Astrocyte of the spinal cord (primary cell): ENCODE data around the gene ST8SIA2.

Experiments used
- DNase-seq: peaks from one replicate; pipeline ENCODE4 v3.0.0; 2011; ENCODE audit warnings: low read depth, low spot score
- H3K4me3 ChIP-seq: 2 replicates; pipeline ENCODE4 v1.5.1; 2011; ENCODE audit warnings: low read depth, mild to moderate bottlenecking, low read length, moderate library complexity
- in situ Hi-C: cut with HindIII; loops from 2 replicates; pipeline ENCODE4 v1.10.0; 2017; ENCODE audit warnings: low sequenced_read_pairs
- TF ChIP-seq, protein P1 (sequence below): IDR thresholded peaks from 2 replicates; pipeline ENCODE4 v1.5.1; 2012; ENCODE audit warnings: low read depth, mild to moderate bottlenecking, low read length, inconsistent platforms

ST8SIA2 gene

DNA sequence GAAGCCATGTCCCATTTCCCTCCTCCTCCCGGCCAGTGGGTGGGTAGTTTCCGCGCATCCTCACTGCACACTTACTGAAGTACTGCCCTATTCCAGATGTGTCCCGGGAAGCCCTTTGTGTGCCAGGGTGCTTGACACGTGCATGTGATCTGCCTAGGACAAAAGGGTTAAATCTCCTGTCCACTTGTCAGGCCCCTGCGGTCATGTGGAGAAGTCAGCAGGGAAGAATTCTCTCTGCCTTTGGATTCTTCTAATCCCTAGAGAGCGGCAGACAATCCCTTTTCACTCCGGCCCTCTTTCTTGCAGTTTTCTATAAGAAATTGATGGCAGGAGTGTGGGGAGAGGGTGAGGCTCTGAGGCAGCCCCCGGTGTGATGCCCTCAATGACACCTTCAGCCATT lies 19.8 kb downstream of the ST8SIA2 start:
- in situ Hi-C loops, result no loop called here
- no peak for DNase-seq
- no peak overlapping the region for H3K4me3 ChIP-seq
- TF ChIP-seq, protein P1, sequence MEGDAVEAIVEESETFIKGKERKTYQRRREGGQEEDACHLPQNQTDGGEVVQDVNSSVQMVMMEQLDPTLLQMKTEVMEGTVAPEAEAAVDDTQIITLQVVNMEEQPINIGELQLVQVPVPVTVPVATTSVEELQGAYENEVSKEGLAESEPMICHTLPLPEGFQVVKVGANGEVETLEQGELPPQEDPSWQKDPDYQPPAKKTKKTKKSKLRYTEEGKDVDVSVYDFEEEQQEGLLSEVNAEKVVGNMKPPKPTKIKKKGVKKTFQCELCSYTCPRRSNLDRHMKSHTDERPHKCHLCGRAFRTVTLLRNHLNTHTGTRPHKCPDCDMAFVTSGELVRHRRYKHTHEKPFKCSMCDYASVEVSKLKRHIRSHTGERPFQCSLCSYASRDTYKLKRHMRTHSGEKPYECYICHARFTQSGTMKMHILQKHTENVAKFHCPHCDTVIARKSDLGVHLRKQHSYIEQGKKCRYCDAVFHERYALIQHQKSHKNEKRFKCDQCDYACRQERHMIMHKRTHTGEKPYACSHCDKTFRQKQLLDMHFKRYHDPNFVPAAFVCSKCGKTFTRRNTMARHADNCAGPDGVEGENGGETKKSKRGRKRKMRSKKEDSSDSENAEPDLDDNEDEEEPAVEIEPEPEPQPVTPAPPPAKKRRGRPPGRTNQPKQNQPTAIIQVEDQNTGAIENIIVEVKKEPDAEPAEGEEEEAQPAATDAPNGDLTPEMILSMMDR, result no peak

DNA sequence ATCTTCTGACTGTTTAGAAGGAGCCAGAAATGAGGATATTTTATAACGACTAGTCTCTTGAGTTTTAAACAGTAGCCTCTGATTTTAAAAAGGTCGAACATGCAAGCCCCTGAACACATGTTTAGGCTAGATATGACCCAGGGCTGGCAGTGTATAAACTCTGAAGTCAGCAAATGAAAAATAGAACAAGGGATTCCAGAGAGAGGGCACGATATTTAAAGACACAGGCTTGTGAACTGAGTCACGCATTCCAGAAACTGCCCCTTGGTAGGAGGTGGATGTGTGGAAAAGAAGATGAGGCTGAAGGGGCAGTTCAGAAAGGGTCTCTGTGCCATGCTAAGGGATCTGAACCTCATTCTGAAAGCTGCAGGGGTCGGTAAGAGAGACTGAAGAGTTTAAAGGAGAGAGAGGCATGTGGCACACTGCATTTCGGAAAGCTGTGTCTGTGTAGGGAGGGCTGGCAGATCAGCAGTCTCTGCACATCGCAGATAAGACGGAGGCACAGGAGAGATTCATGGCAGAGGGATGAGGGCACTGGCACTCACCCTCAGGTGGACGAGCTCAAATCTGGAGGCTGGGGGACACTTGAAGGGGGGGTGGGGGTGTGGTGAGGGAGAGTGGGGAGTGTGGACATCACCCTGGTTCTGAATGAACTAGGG lies 22.1 kb downstream of the ST8SIA2 start:
- no peak overlapping the region for H3K4me3 ChIP-seq
- no peak for DNase-seq
- TF ChIP-seq, protein P1, result no peak
- in situ Hi-C loops, result no loop called here

DNA sequence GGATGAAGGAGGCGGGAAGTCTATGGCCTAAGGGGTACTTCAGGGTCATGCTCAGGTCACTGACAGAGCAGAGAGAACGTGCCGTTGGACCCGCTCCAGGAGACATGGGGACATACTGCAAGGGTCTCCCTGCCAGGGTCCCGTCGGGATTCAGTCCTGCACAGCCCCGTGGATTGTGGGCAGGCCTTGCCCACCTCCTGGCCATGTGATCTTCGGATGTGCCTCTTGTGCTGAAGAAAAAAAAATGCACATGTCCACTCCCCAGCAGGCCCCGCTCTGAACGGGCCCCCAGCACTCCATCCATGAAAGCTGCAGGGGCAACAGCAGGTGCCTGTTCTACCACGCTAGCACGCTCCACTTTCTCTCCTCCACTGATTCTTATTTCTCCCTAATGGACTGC lies 22.9 kb downstream of the ST8SIA2 start:
- no peak overlapping the region for H3K4me3 ChIP-seq
- TF ChIP-seq, protein P1, result no peak
- no peak for DNase-seq
- in situ Hi-C loops, result no loop called here

DNA sequence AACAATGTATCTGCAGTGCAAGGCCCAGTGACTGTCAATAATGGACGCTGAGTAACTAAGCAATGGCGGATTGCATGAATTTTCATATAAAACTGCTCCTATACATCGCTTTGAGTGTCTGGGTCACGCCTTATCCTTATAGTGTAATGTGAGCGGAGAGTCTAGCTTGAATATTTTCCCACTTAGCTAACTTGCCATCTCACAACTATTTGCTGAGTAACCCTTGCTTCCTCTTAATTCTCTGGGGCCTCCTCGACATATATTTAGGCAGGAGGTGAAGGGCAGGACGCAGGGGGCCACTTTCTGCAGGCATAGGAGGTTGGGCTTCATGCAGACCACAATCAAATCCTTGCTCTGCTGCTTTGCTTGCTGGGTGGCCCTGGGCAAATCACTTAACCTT lies 24.0 kb downstream of the ST8SIA2 start:
- TF ChIP-seq, protein P1, result no peak
- in situ Hi-C loops, result no loop called here
- DNase-seq, result no peak
- no peak overlapping the region for H3K4me3 ChIP-seq

DNA sequence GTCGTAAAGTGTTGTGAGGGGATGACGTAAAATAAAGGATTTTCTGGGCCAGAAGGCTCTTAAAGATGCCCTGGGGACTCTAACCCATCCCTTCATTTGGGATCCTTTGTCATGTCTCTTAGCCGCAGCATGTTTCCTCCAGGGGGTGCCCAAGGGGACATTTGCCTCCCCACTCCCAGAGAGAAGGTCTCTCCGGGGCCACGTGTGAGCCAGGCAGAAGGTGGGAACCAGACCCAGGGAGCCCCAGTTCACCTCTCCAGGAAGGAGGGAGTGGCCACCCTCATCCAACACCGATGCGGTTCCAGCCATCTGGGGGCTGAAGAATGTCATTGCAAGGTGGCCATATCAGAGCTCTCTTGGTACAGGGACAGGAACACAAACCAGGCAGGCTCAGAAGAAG lies 25.2 kb downstream of the ST8SIA2 start:
- in situ Hi-C loops, result no loop called here
- H3K4me3 ChIP-seq, result no peak overlapping the region
- TF ChIP-seq, protein P1, result no peak
- no peak for DNase-seq

DNA sequence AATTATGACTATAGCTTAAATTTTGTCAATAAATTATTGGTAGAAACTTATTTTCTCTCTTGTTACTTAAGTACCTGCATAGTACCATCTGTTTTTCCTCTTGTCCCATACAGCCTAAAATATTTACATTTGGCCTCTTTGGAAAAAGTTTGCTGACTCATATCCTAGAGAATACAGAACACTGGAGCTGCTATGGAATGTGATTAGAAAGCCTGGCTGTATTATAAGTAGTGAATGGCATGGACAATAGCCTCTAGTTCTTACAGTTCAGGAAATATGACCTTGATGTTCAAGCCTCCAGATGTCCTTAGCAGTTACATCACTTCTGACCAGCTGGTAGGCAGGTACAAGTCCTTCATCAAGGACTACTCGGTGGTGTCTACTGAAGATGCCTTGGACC lies 28.3 kb downstream of the ST8SIA2 start:
- no peak overlapping the region for H3K4me3 ChIP-seq
- TF ChIP-seq, protein P1, result no peak
- DNase-seq, result peak; percentile 53
- in situ Hi-C loops, result no loop called here
